Bone marrow (tissue), 2 donors: ENCODE measurements around the gene TBK1.

Experiments
- DNase-seq, 2 donors: peaks; one replicate each; lab custom pipeline; 2025; lab: John Stamatoyannopoulos, UW

The TBK1 gene

DNA sequence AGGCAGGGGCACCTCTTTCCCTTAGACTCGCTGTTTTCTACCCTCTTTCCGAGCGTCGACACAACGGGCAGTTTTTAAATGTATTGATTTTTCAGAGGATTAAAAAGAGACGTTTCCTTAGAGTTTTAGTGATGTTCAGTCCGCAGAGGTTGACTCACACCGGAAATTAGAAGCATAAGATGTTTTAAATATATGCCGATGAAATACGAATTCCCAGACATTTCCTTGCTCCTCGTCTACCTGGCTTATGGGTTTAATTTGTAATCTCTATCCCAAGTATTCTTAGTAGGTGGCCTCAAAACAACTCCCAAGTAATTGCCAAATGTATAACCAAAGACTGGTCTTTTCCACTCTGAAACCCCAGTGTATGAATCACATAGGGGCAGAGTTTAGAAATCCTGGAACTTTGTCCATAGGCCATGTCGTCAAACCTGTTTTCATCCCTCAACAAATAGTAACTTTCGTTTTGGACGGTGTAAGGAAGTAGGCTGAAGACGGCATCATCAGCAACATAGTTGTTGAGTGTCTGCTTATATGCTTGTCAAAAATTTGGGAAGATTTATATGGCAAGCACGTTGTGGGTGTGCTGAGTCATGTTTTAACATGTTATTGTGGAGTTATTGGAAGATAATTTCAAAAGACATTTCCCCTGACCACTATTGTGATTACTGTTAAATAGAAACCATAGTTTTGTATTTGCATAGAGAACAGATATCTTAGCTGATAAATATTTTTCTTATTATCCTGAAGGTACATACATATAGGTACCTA, 824 bp downstream of the TBK1 start:
- peak in 1 of 2 donors; percentile 39 for DNase-seq

DNA sequence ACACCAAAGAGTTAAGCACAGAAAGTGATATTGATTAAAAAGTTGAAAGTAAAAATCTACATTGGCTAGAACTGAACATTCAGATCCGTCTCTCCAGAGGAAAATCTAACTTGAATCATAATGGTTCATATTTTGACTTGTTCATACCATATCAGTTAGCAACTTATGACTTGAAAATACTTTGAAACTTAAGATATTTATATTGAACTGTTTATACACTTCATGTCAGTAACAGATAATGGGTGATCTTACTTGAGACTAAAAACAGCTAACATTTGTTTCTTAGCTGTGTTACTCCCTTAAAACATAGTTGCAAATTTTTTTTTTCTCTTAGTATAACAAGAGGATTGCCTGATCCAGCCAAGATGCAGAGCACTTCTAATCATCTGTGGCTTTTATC, 3.6 kb downstream of the TBK1 start:
- DNase-seq, result no peak

DNA sequence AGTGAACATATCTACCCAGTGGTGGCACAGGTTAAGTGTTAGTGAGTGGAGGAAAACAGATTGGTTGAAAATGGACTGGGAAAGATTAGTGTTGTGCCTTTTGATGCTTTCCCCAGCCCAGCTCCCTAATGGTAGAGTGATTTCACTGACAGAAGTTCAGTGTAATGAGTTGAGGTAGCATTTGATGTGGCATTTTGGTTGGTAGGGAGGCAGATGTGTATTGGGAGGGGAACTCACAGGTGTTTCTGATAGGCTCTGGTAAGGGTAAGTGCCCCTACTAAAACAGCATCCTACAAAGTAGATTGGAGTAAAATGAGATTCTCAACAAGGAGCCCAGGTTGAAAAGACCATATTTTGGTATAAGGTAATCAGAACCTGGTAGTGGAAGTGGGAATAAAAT, 4.2 kb downstream of the TBK1 start:
- DNase-seq, result no peak

DNA sequence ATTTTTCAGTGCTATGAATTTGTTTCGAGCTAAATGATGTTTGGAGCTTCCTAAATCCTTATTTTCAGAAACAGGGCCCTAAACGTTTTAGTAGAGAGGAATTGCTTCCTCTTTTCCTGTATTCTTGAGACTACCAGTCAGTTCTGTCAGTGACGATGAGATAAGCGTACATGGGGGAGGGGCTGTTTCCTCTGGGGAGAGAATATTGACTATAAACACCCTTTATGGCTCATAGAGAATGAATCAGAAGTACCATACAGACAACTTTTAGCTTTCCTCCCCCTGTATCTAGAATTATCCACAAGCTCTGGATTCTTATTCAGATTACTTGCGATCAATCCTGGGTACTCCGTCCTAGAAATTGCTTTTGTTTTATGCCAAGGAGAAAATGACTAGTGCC, 5.1 kb downstream of the TBK1 start:
- DNase-seq, result peak in 1 of 2 donors; percentile 85

DNA sequence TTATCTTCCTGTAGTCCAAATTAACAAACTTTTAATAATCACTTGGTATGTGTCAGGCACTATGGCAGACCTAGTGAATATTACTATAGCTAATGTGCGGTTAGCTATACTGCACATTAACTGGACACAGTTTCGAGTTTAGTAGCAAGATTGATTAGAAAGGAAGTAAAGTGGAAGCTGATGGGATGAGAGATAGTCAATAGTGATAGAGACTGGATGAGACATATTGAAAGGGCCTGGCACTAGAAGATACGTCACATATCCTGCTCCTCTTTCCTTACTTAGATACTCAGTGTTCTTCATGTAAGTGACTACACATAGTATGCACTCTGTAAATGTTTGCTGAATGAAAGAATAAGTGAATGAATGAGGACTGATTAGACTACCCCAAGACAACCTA, 5.5 kb downstream of the TBK1 start:
- DNase-seq, result no peak

DNA sequence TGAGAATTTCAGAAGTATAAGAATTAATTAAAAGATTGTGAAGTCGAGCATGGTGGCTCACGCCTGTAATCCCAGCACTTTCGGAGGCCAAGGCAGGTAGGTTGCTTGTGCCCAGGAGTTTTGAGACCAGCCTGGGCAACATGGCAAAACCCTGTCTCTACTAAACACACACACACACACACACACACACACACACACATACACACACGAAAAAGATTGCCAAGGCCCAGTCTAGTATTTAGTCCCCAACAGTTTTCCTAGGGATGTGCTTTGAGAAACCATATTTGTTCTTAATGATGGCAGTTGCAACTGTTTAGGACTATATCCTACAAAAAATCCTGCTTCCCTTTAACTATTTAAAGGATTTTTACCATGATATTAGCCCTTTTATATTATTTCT, 6.0 kb downstream of the TBK1 start:
- no peak for DNase-seq

DNA sequence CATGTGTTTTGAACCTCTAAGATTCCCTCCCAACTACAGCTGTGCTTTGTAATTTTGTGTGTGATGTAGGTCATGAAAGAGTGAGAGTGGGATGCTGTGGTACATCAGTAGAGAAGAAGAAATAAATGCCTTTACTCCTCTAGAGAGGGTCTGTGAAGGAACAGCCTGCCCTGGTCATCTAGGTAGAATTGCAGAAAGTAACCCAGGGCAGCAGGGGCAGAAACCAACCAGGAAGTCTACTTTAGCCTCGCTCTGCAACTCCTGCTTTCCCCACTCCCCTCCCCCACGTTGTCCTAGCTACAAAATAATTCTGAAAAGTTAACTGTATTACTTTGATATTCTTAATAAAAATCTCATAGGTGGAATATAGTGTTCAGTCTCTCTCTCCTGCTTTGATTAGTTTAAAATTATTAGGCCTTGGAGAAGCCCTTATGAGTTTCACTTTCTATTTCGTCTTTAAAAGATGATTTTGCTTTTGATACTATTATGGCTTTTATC, 7.5 kb downstream of the TBK1 start:
- DNase-seq, result peak in 1 of 2 donors; percentile 24

DNA sequence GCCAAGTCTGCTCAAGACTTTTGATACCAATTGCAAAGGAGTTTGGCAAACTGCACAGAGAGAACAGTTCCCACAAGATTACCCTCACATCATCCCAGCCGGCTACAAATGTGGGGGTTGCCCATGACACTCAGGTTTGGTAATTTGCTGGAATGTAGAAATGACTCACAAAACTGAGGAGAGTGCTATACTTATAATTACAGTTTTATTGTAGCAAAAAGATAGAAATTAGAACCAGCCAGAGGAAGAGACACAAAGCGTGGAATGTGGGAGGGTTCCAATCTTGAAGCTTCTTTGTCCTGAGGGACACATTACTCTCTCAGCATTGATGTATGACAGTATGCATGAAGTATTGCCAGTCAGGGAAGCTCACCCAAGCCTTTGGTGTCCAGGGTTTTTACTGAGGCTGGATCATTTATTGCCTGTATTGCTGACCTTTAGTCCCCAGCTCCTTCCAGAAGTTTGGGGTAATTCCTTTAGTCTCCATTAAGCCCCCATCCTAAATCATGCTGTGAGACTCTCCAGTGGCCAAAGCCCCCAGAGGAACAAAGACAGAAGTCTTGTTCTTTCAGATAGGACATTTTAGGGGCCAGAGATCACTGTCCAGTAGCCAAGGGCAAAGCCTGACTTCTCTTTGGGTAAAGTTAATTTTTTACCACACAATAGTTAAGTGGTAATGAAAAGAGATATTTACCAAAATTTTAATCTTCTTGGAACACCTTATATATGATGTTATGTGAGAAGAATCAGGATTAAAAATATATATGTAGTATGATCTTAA, 9.9 kb downstream of the TBK1 start:
- DNase-seq, result no peak

DNA sequence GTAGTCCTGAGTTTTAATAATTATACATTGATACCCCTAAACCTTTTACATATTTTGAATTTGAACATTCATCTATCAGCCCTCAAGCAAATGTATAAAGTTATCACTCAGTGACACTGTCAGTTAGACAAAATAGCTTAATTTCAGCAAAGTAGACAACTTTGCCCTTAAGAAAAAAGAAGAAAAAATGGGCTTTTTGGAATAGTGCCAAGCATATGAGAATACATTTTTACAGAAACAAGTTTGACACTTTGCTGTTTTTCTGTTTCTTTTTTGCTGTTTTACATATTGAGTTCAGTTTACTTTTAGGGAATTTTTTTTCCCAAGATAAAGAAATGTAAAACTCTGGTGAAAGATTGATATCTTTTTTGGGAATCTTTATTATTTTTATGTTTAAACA, 14.3 kb downstream of the TBK1 start:
- no peak for DNase-seq

DNA sequence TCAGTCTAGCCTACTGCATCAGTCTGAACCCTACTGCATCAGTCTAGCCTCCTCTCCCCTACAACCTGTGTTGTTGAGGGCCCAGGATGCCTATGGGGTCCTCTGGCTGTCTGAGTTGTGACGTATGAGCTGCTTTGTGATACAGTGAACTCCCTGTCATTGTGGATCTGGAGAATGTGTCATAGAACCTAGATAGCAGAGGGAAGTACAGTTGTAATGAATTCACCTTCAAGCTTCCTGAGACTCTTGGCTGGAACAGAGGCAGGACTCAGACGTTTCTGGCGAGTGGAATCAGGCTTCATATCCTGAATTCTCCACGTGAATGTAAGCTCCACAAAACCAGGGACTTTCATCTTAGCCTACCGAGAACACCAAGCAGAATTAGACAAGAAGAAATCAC, 17.0 kb downstream of the TBK1 start:
- no peak for DNase-seq

DNA sequence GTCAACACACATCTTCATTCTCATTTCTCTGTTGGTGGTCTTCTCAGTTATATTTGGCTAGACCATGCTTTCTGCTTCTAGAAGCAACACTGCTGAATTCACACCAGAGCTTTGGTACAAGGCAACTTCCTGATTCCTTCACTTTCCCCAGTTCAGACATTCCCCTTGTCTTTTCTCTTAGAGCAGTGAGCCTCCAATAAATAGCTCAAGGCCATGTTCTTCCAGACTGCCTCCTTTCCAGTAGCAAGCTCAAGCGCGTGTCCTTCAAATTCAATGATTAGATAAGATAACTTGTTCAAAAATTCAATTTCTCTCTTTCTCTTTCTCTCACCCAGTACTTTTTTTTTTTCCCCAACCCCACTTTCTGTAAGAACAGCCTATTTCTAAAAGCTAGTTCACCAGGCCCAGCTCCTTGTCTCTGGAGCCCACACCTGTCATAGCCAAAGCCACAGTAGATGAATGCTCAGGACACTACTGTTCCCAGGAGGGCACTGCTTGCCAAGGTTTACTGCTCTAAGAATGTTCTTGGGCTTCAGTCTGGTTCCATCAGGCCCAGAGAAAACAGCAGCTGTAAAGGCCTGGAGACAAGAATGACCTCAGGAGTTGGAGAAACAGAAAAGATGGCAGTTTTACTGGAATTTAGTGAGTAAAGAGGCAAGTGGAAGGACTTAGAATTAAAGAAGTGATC, 17.7 kb downstream of the TBK1 start:
- no peak for DNase-seq

DNA sequence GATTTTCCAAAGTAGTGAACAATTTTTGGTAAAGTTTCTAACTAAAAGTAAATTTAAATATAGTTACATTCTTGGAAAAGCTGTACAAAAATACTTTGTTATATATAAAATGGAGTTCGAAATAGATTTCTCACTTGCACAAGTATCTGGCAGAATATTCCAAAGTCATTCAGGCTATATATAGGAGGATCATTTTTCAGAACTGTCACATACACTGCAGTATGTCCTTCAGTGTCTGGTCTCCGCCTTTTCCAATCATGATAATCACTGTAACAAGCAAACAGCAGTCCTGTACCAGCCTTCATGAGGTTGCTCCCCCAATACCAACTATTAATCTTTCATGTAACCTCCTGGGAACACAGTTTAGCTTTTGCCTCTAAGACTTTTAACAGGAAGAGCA, 18.6 kb downstream of the TBK1 start:
- DNase-seq, result no peak

DNA sequence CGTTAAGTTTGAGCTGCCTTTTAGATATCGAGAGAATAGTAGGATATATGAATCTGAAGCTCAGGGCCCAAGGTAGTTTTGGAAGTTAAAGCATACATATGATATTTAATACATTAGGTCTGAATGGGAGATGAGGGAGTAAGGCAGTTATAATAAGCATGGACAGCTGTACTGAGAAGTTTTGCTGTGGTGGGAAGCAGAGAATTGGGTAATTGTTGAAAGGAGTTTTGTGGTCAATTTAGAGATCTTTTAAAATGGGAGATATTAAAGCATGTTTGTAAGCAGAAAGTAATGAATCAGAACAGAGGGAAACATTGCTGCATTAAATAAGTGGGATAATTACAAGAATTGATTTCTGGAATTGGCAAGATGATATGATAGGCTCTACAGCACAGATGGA, 21.3 kb downstream of the TBK1 start:
- no peak for DNase-seq

DNA sequence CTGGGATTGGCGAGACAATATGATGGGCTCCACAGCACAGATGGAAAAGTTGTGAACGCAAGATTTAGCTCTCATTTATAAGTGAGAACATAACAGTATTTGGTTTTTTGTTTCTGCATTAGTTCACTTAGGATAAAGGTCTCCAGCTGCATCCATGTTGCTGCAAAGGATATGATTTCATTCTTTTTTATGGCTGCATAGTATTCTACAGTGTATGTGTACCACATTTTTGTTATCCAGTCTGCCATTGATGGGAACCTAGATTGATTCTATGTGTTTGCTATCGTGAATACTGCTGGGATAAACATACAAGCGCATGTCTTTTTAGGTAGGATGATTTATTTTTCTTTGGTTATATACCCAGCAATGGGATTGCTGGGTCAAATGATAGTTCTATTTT, 23.6 kb downstream of the TBK1 start:
- DNase-seq, result no peak

DNA sequence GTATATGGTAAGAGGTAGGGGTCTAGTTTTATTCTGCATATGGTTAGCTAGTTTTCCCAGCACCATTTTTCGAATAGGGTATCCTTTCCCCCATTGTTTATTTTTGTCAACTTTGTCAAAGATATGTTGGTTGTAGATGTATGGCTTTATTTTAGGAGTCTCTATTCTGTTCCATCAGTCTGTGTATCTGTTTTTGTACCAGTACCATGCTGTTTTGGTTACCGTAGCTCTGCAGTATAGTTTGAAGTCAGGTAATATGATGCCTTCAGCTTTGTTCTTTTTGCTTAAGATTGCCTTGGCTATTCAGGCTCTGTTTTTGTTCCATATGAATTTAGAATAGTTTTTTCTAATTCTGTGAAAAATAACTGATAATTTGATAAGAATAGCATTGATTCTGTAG, 24.9 kb downstream of the TBK1 start:
- DNase-seq, result no peak

DNA sequence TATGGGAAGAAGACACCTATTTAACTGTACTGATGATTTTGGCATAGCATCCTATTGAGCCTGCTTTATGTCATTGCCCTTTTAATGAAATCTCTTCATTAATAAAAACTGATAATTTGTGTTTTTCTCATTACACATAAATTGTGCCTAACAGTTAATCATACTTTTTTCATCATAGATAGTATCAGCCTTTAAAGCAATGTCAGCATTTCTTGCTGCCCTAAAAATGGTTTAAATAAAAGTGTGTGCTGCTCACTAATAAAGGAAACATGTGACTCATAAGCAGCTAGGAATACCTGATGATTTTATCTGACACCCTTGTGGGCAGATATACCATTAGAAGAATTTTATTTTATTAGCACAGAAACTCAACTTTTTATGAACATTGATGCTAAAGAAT, 26.7 kb downstream of the TBK1 start:
- no peak for DNase-seq

DNA sequence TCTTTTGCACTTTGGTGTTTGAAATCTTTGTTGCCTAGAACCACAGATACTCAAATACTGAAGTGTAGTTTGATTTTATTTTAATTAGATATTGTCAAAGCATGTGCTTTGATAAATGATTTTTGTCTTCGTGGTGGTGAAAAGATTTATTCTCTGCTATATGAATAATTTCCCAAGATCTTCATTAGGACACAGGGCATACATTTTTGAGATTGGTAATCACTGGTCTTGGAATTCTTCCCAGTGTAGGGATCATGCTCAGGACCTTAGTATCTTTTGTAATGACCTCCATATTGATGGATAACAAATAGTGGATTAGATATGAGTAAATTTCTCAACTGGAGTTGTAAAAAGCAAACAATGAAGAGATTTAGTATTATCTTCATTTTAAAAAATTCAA, 28.2 kb downstream of the TBK1 start:
- DNase-seq, result no peak

DNA sequence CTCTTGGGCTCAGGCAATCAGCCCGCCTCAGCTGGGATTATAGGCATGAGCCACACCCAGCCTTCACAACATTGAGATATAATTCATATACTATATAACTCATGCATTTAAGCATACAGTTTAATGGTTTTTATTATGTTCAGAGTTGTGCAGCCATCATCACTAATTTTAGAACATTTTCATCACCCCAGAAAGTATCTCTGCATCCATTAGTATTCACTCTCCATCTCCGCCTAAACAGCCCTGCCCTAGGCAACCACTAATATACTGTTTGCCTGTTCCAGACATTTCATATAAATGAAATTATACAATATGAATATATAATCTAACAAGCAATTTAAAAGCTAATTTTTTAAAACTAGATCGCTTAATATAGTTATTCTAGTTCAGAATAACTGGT, 34.7 kb downstream of the TBK1 start:
- DNase-seq, result no peak

DNA sequence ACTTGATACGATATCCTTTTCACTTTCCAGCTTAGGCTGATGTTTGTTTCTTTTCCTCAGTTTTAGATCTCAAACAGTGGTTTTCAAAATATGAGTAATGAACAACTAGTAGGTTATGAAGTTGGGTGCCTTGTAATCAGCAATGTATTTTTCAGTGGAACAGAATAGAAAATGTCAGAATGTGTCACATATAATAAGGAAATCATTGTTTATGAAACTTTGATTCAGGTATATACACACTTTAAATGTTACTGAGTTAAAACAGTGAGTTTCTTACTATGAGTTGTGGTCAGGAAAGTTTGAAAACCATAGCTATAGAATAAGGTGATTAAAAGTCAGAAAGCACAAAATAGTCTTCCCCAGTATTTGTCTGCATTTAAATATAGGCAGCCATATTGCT, 39.8 kb downstream of the TBK1 start:
- DNase-seq, result no peak

DNA sequence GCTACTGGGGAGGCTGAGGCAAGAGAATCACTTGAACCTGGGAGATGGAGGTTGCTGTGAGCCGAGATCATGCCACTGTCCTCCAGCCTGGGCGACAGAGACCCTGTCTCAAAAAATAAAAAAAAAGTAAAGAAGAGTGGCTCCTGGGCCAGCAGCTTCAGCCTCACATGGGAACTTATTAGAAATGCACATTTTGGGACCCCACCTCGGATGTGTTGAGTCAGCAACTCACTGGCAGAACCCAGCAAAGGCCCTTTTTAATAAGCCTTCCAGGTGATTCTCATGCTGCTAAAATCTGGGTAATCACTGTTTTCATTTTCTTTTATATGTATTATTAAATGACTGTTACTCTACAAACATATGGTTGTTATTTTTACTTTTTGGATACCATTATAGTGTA, 41.6 kb downstream of the TBK1 start:
- no peak for DNase-seq

DNA sequence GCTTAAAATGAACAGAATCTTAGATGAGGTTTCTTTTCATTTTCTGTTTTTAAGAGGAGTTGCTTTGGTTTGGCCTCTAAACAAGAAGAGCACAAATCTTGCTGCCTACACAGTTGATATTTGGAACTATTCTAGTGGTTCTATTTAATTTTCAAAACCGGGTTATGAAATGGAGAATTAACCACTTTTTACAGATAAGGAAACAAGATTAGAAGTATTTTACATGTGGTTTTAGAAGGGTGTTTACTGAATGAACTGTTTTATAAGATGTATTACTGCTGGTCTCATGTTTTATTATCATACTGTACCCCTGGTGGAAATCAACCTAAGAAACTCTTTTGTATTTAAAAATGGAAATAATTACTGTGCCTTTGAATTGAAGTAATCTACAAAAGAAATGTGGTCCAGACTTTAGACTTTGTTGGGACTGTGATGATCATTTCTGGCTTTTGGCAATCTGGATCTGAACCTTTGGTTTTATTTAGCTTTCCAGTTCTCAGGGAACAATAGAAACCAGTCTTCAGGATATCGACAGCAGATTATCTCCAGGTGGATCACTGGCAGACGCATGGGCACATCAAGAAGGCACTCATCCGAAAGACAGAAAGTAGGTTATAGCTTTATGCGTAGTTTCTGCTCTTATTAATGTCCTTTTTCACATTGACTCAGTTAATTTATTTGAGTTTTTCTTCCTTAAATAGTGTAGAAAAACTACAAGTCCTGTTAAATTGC, 43.2 kb downstream of the TBK1 start:
- no peak for DNase-seq

DNA sequence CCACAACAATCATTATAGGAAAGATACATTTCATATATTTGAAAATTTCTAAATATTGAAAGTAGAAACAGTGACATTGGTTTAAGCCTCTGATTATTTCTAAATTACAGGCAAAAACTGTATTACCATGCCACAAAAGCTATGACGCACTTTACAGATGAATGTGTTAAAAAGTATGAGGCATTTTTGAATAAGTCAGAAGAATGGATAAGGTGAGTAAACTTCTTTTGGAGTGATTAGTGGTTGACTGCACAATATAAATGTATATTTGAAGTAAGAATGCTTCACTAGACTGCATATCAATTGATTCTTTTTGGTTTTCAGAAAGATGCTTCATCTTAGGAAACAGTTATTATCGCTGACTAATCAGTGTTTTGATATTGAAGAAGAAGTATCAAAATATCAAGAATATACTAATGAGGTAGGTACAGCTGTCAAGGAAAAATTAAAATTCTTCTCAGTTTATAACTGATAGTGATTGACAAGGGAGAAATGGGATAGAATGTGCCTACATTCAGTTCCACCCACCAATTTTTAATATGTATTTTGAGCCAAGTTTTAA, 45.0 kb downstream of the TBK1 start:
- DNase-seq, result no peak
